MM.1S (cell line): ENCODE measurements around the gene CCDC51.

ENCODE experiments used
- DNase-seq: peaks from one replicate; pipeline ENCODE4 v3.0.0-alpha.2; 2015
- H2AFZ ChIP-seq: fragments of 300-600 bp; sonication (generic); 2 replicates; pipeline ENCODE4 v1.6.0; 2016; ENCODE audit warnings: antibody characterized with exemption, low read length
- H3F3A ChIP-seq: fragments of 300-600 bp; sonication (generic); 2 replicates; pipeline ENCODE4 v1.6.1; 2016; ENCODE audit warnings: mild to moderate bottlenecking, antibody characterized with exemption, low read length, moderate library complexity, mixed read lengths; ENCODE audit not compliant: insufficient read depth
- H3K27ac ChIP-seq: fragments of 300-600 bp; sonication (generic); 2 replicates; pipeline ENCODE4 v1.5.1; 2016; ENCODE audit warnings: mild to moderate bottlenecking, low read length
- H3K27me3 ChIP-seq: fragments of 300-600 bp; sonication (generic); replicated peaks from 2 replicates; pipeline ENCODE4 v1.6.0; 2016; ENCODE audit warnings: low read length; ENCODE audit not compliant: insufficient read depth
- H3K36me3 ChIP-seq: fragments of 300-600 bp; sonication (generic); replicated peaks from 2 replicates; pipeline ENCODE4 v1.6.1; 2016; ENCODE audit warnings: mild to moderate bottlenecking, low read length, mixed read lengths; ENCODE audit not compliant: insufficient read depth
- H3K4me1 ChIP-seq: fragments of 300-600 bp; sonication (generic); 2 replicates; pipeline ENCODE4 v1.6.1; 2016; ENCODE audit warnings: low read length, mixed read lengths
- H3K4me2 ChIP-seq: fragments of 300-600 bp; sonication (generic); 2 replicates; pipeline ENCODE4 v1.6.0; 2016; ENCODE audit warnings: low read depth, low read length
- H3K4me3 ChIP-seq: fragments of 300-600 bp; sonication (generic); 2 replicates; pipeline ENCODE4 v1.5.1; 2016; ENCODE audit warnings: low read length, mixed read lengths
- H3K79me2 ChIP-seq: fragments of 300-600 bp; sonication (generic); 2 replicates; pipeline ENCODE4 v1.6.1; 2016; ENCODE audit warnings: mixed run types, low read length, mixed read lengths
- H3K9ac ChIP-seq: fragments of 300-600 bp; sonication (generic); 2 replicates; pipeline ENCODE4 v1.6.1; 2016; ENCODE audit warnings: low read length, mixed read lengths
- H3K9me2 ChIP-seq: fragments of 300-600 bp; sonication (generic); replicated peaks from 2 replicates; pipeline ENCODE4 v1.6.1; 2016; ENCODE audit warnings: mild to moderate bottlenecking, low read length, mixed read lengths; ENCODE audit not compliant: insufficient read depth
- H3K9me3 ChIP-seq: fragments of 300-600 bp; sonication (generic); replicated peaks from 2 replicates; pipeline ENCODE4 v1.6.1; 2016; ENCODE audit warnings: mild to moderate bottlenecking, low read length, mixed read lengths; ENCODE audit not compliant: insufficient read depth
- H4K20me1 ChIP-seq: fragments of 300-600 bp; sonication (generic); 2 replicates; pipeline ENCODE4 v1.6.1; 2016; ENCODE audit warnings: mild to moderate bottlenecking, low read length, moderate library complexity, mixed read lengths; ENCODE audit not compliant: insufficient read depth
- CTCF ChIP-seq: fragments of 300-600 bp; sonication (generic); IDR thresholded peaks from 2 replicates; pipeline ENCODE4 v1.5.1; 2016; ENCODE audit warnings: antibody characterized with exemption, low read length, mixed read lengths
- EZH2 ChIP-seq: fragments of 300-600 bp; sonication (generic); optimal IDR thresholded peaks from 2 replicates; pipeline ENCODE3; 2017; ENCODE audit warnings: low read depth, mild to moderate bottlenecking, antibody characterized with exemption, low read length, mixed read lengths
- EZH2phosphoT487 ChIP-seq: fragments of 300-600 bp; sonication (generic); IDR thresholded peaks from 2 replicates; pipeline ENCODE4 v1.6.1; 2018; ENCODE audit warnings: antibody characterized with exemption, low read length

The CCDC51 gene

GRCh38 chr3:48423883-48424695 lies 15.8 kb downstream of the CCDC51 start:
- TF ChIP-seq EZH2 (no peak), EZH2phosphoT487 (no peak), CTCF (no peak)
- Histone ChIP-seq H3K27me3 (peaks cover 45% of the 10 kb centered on the region), H4K20me1 (no peaks in the 10 kb centered on the region), H3K36me3 (no peaks in the 10 kb centered on the region), H3K9ac (no peak overlapping the region), H3K9me2 (no peaks in the 10 kb centered on the region), H3K4me2 (no peak overlapping the region), H3K4me3 (no peak overlapping the region), H3K9me3 (no peaks in the 10 kb centered on the region), H3K4me1 (no peaks in the 10 kb centered on the region), H2AFZ (no peak overlapping the region), H3K27ac (no peak overlapping the region), H3K79me2 (no peaks in the 10 kb centered on the region), H3F3A (no peaks in the 10 kb centered on the region)
- DNase-seq: no peak

GRCh38 chr3:48423241-48423882 lies 16.6 kb downstream of the CCDC51 start:
- H3K9me3 ChIP-seq: no peaks in the 10 kb centered on the region
- no peak for TF ChIP-seq EZH2phosphoT487
- no peak for TF ChIP-seq EZH2
- TF ChIP-seq CTCF: no peak
- no peak overlapping the region for H3K27ac ChIP-seq
- no peaks in the 10 kb centered on the region for H3K36me3 ChIP-seq
- no peaks in the 10 kb centered on the region for H3F3A ChIP-seq
- no peak for DNase-seq
- no peaks in the 10 kb centered on the region for H3K4me1 ChIP-seq
- H4K20me1 ChIP-seq: no peaks in the 10 kb centered on the region
- no peak overlapping the region for H3K4me3 ChIP-seq
- H3K9me2 ChIP-seq: no peaks in the 10 kb centered on the region
- no peak overlapping the region for H3K4me2 ChIP-seq
- no peak overlapping the region for H2AFZ ChIP-seq
- H3K9ac ChIP-seq: no peak overlapping the region
- peaks cover 48% of the 10 kb centered on the region for H3K27me3 ChIP-seq
- H3K79me2 ChIP-seq: no peaks in the 10 kb centered on the region

GRCh38 chr3:48422681-48423080 lies 17.2 kb downstream of the CCDC51 start:
- Histone ChIP-seq H4K20me1 (no peaks in the 10 kb centered on the region), H3K36me3 (no peaks in the 10 kb centered on the region), H3K9me3 (no peaks in the 10 kb centered on the region), H3K9ac (no peak overlapping the region), H3K79me2 (no peaks in the 10 kb centered on the region), H3K4me3 (no peak overlapping the region), H3K27me3 (peaks cover 41% of the 10 kb centered on the region), H3K9me2 (no peaks in the 10 kb centered on the region), H3K27ac (no peak overlapping the region), H3F3A (no peaks in the 10 kb centered on the region), H2AFZ (no peak overlapping the region), H3K4me2 (no peak overlapping the region), H3K4me1 (no peaks in the 10 kb centered on the region)
- no peak for DNase-seq
- TF ChIP-seq EZH2phosphoT487 (no peak), EZH2 (no peak), CTCF (no peak)
